HepG2 (cell line): ENCODE results near the gene ICE2. TPM values are rescaled to one million over a fixed set of nuclear protein-coding genes. Genes with fewer than 3 reads are reported as not detected.

Experiments
- CAMTA2 ChIP-seq: sonication (generic); formaldehyde crosslinking; IDR thresholded peaks from 2 replicates; pipeline ENCODE4 v1.4.0; 2020; ENCODE audit warnings: mild to moderate bottlenecking, missing genetic modification reagents, borderline replicate concordance
- CBX5 ChIP-seq: sonication (generic); formaldehyde crosslinking; IDR thresholded peaks from 2 replicates; pipeline ENCODE4 v1.4.0; 2020; ENCODE audit warnings: missing genetic modification reagents, borderline replicate concordance
- CERS6 ChIP-seq: sonication (generic); formaldehyde crosslinking; IDR thresholded peaks from 2 replicates; pipeline ENCODE4 v1.5.0; 2020; ENCODE audit warnings: missing genetic modification reagents
- CREM ChIP-seq, 2 experiments: sonication (generic) in 1 of 2; formaldehyde crosslinking in 1 of 2; IDR thresholded peaks; 2 replicates each; pipeline versions ENCODE4 v1.4.0 to v1.6.1; 2016 to 2020; ENCODE audit warnings: antibody characterized with exemption in 1 of 2, mild to moderate bottlenecking in 1 of 2, missing genetic modification reagents in 1 of 2
- CTCF ChIP-seq: sonication (generic); formaldehyde crosslinking; IDR thresholded peaks from 2 replicates; pipeline ENCODE4 v1.5.0; 2020; ENCODE audit warnings: mild to moderate bottlenecking, missing genetic modification reagents, moderate library complexity
- ETV6 ChIP-seq: sonication (generic); formaldehyde crosslinking; conservative IDR thresholded peaks from 2 replicates; pipeline ENCODE4 v1.4.0; 2020; ENCODE audit warnings: missing genetic modification reagents
- IKZF5 ChIP-seq: IDR thresholded peaks from 2 replicates; pipeline ENCODE4 v1.6.1; 2018; ENCODE audit warnings: missing genetic modification reagents, mild to moderate bottlenecking, missing compliant biosample characterization
- MIER2 ChIP-seq: IDR thresholded peaks from 2 replicates; pipeline ENCODE4 v1.6.1; 2016; ENCODE audit warnings: missing biosample characterization, missing genetic modification reagents
- PATZ1 ChIP-seq: sonication (generic); formaldehyde crosslinking; IDR thresholded peaks from 2 replicates; pipeline ENCODE4 v1.4.0; 2020; ENCODE audit warnings: missing genetic modification reagents
- PHF21A ChIP-seq: sonication (generic); formaldehyde crosslinking; IDR thresholded peaks from 2 replicates; pipeline ENCODE4 v1.5.0; 2020; ENCODE audit warnings: mild to moderate bottlenecking, missing genetic modification reagents
- RFX3 ChIP-seq: IDR thresholded peaks from 2 replicates; pipeline ENCODE4 v1.6.1; 2016; ENCODE audit warnings: missing biosample characterization, missing genetic modification reagents
- SCMH1 ChIP-seq: sonication (generic); formaldehyde crosslinking; IDR thresholded peaks from 2 replicates; pipeline ENCODE4 v1.9.0; 2021; ENCODE audit warnings: missing genetic modification reagents, mild to moderate bottlenecking, borderline replicate concordance
- SKIL ChIP-seq: sonication (generic); formaldehyde crosslinking; IDR thresholded peaks from 2 replicates; pipeline ENCODE4 v1.8.0; 2022; ENCODE audit warnings: missing genetic modification reagents, mild to moderate bottlenecking, moderate library complexity, borderline replicate concordance
- TAF15 ChIP-seq: fragments of 200-400 bp; formaldehyde crosslinking; IDR thresholded peaks from one replicate; pipeline ENCODE4 v1.6.1; 2018; ENCODE audit warnings: mild to moderate bottlenecking, low read depth, low read length; ENCODE audit not compliant: poor library complexity, severe bottlenecking
- TRIM22 ChIP-seq: fragments of 450-650 bp; IDR thresholded peaks from 2 replicates; pipeline ENCODE4 v1.6.1; 2017
- ZBTB21 ChIP-seq: sonication (generic); formaldehyde crosslinking; IDR thresholded peaks from 2 replicates; pipeline ENCODE4 v1.4.0; 2020; ENCODE audit warnings: missing genetic modification reagents
- ZNF580 ChIP-seq: IDR thresholded peaks from 2 replicates; pipeline ENCODE4 v1.6.1; 2016; ENCODE audit warnings: low read depth, borderline replicate concordance
- polyA plus RNA-seq, 8 experiments: library from polyadenylated mRNA; depleted of rRNA in 3 of 8; stranded (reverse) in 7 of 8; unstranded in 1 of 8; fragments of >200 nt; fragmentation: Illumina TruSeq in 4 of 8; extraction: Trizol in 4 of 8; gene quantifications; 2 replicates each; pipeline versions ENCODE4 v1.2.1 to v1.2.3, GENCODE V29; 2011 to 2016; ENCODE audit warnings: low read depth in 4 of 8, missing spikeins in 1 of 8, mixed read lengths in 1 of 8; ENCODE audit not compliant: insufficient read depth in 1 of 8
- total RNA-seq, 5 experiments: library from RNA; depleted of rRNA; stranded (reverse); fragments of >200 nt; fragmentation: Illumina TruSeq; extraction: Trizol; gene quantifications; 2 replicates each; pipeline ENCODE4 v1.2.3, GENCODE V29; 2016; ENCODE audit warnings: low read depth in 1 of 5

The ICE2 gene
- total and polyA plus RNA-seq, 2 of the 13 experiments (the other 11 are each of a cell fraction or from before 2014, with no cell fraction given) = 24.8 to 26.4 TPM

- no peak; the same call in 1 of the 2 replicates for TF ChIP-seq CTCF (CRISPR knock-in tag)
- peak; percentile 89 for TF ChIP-seq CBX5 (CRISPR knock-in tag)
- 0 out of 2 replicates have a peak, but pooled peaks have one; percentile 13 for TF ChIP-seq PATZ1
- no peak for TF ChIP-seq RFX3 (CRISPR knock-in tag)
- TF ChIP-seq ZBTB21 (CRISPR knock-in tag) = no peak
- no peak for TF ChIP-seq MIER2
- TF ChIP-seq TRIM22 = no peak
- peak; percentile 97 for TF ChIP-seq PHF21A
- TF ChIP-seq IKZF5 (CRISPR knock-in tag) = peak; percentile 93
- TF ChIP-seq CAMTA2 (CRISPR knock-in tag) = no peak
- TF ChIP-seq SCMH1 (CRISPR knock-in tag) = no peak
- peak; percentile 81; the same call in 1 of the 2 replicates for TF ChIP-seq ZNF580 (CRISPR knock-in tag)
- TF ChIP-seq CREM (IDR thresholded peaks at IDR 0.05) = peak; percentile 70
- no peak for TF ChIP-seq CREM (CRISPR knock-in tag; IDR thresholded peaks at IDR 0.05)
- TF ChIP-seq CERS6 = no peak
- no peak for TF ChIP-seq TAF15
- TF ChIP-seq ETV6 = no peak
- TF ChIP-seq SKIL (CRISPR knock-in tag) = no peak
These were observed 104.3 kb downstream of the ICE2 start (continued) for GRCh38 chr15:60374628-60375081.
